Gastroesophageal sphincter (tissue), 3 donors: ENCODE data around the gene NFATC3.

ENCODE experiments used
- CTCF ChIP-seq, 4 experiments: fragments of 200-600 bp in 2 of 4; fragments of 450-650 bp in 2 of 4; sonication (generic) in 1 of 4; IDR thresholded peaks; one replicate each; pipeline ENCODE4 v1.5.1; 2017 to 2019; ENCODE audit warnings: antibody characterized with exemption in 4 of 4, mild to moderate bottlenecking in 2 of 4, moderate library complexity in 2 of 4
- EP300 ChIP-seq: sonication (generic); formaldehyde crosslinking; IDR thresholded peaks from one replicate; pipeline ENCODE4 v1.6.1; 2017; ENCODE audit warnings: antibody characterized with exemption, mild to moderate bottlenecking

- TF ChIP-seq EP300 (no peak), CTCF (IDR thresholded peaks at IDR 0.05) (no peak)
These were observed 188.7 kb downstream of the NFATC3 start for GRCh38 chr16:68273896-68274295.
